HG02943 (cell line): ENCODE results near the gene CCDC33.

ENCODE experiments used
- ATAC-seq: cut with Tn5 transposase; IDR thresholded peaks from one replicate; pipeline ENCODE4 v1.9.1; 2021; ENCODE audit warnings: mild to moderate bottlenecking, low read depth, moderate library complexity; ENCODE audit not compliant: unreplicated experiment

CCDC33 gene

DNA sequence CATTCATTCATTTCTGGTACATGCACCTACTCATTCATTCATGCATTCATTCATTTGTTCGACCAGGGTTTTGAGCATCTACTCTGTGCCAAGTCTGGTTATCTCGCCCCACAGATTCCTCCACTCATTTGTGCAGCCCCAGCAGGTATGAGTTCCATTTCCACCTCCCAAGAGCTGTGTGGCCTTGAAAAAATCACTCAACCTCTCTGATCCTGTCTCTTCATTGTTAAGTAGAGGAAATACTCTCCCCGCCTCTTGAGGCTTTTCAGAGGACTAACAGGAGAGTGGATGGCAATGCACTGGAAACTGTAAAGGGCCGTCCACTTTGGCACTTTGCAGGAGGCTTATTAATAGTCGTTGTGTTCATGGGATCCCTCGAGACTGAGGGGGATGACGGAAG is 69.6 kb downstream of the CCDC33 start:
- ATAC-seq, result no peak

DNA sequence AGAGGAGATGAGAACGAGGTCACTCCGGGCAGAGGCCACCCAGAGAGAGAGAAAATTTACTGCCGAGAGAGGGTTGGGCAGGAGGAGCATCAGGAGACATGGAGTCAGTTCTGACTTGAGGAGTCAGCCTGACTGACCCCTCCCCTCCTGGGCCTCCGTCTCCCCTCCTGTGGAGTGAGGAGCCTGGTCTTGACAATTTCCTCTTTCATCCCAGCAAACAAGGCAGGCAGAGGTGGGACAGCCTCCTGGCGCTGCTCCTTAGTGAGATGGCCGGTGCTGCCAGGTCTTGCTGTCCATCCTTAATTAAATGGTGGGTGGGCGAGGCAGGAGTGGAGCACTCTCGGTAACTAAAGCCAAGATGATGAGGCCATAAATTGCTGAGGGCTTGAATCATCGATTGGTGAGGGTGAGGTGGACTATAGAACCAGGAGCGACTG is 70.7 kb downstream of the CCDC33 start:
- ATAC-seq, result no peak

DNA sequence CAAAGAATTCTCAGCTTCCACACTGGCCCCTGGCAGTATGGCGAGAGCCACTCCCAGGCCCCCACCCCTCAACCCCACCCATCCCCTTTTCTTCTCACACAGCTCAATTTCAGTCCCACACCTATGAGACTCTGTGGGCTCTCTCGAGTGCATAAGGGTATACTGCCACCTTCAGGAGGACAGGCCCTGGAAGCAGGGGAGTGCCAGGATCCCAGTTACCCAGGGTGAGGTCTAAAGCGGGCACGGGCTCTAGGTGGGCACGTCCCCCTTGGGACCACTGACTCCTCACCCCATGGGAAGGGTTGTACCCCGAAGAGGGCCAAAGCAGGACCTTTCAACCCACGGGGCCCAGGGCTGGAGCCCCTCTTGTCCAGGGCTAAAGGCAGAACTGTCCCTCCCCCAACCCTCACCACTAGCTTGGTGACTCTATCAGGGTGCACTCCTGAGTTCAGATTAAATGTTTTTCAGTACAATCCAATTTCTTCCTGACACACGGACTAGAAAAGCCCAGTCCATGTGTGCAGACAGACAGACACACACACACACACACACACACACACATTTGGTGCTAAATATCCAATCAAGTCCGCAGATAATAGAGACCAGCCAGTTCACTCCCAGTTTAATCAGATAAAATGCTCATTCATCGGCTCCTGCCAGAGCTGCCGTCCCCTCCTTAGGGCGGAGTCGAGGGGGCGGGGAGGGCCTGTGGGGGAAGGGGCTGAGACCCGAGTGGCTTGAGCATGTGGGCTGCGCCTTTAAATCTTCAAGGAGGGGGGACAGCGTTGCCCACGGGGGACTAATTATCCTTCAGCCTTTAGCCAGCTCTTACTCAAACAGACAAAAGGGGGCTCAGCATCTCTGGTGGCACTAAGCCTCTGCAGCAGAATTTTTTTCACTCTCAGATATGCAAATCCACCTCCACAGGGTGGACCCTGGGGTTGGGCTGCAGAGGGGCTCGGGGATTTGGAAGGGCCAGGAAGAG is 72.0 kb downstream of the CCDC33 start:
- no peak for ATAC-seq

- ATAC-seq, result no peak
Observed at GRCh38 chr15:74311734-74312444, 75.8 kb downstream of the CCDC33 start.

DNA sequence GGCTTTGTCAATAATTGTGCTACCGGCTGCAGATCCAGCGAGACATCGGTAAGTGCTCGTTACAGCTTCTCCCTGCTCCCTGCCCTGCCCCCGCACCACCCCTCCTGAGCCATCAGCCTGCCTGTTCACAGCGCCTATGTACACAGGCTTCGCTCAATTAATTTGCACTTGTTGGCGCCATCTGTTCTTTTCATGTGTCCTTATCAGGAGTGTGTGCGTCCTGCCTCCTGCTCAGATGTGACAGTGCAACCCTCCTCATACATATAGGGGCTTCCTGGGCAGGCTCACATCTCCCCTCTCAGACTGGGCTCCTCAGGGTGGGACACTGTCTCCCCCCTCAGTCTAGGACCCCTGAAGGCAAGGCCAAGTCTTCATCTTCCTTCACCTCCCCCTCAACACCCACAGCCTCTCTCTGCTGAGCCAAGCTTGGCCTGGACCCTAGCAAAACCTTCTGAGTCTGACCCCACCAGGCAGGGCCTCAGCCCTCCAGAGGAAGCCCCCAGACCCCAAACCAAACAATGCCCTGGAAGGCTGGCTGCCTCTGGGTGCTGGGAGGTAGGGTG is 76.4 kb downstream of the CCDC33 start:
- ATAC-seq, result no peak

GRCh38 chr15:74313889-74314288 is 77.8 kb downstream of the CCDC33 start:
- no peak for ATAC-seq

- no peak for ATAC-seq
Observed at GRCh38 chr15:74314795-74315438, 78.8 kb downstream of the CCDC33 start.

DNA sequence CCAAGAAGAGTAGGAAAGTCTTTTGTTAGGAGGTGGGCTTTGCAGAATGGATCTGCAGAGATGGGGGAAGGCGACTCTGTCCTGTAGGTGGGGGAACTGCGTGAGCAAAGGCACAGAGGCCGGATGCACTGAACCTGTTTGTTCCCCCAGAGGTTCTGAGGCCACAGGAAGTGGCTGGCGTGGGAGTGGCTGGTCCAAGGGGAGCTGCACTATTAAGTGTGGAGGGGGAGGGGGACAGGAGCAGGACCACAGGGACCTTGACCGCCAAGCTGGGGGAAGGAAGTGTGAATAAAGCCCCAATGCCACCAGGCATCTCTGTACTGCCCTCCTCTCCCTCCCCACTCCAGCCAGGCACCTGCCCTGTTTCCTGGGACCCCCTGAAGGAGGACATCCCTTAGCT is 79.5 kb downstream of the CCDC33 start:
- no peak for ATAC-seq

GRCh38 chr15:74316141-74316540 is 80.0 kb downstream of the CCDC33 start:
- no peak for ATAC-seq

GRCh38 chr15:74317820-74318375 is 81.8 kb downstream of the CCDC33 start:
- ATAC-seq, result no peak

- no peak for ATAC-seq
Observed at GRCh38 chr15:74318376-74319137, 82.4 kb downstream of the CCDC33 start.

- ATAC-seq, result no peak
Observed at GRCh38 chr15:74319138-74319460, 83.0 kb downstream of the CCDC33 start.

DNA sequence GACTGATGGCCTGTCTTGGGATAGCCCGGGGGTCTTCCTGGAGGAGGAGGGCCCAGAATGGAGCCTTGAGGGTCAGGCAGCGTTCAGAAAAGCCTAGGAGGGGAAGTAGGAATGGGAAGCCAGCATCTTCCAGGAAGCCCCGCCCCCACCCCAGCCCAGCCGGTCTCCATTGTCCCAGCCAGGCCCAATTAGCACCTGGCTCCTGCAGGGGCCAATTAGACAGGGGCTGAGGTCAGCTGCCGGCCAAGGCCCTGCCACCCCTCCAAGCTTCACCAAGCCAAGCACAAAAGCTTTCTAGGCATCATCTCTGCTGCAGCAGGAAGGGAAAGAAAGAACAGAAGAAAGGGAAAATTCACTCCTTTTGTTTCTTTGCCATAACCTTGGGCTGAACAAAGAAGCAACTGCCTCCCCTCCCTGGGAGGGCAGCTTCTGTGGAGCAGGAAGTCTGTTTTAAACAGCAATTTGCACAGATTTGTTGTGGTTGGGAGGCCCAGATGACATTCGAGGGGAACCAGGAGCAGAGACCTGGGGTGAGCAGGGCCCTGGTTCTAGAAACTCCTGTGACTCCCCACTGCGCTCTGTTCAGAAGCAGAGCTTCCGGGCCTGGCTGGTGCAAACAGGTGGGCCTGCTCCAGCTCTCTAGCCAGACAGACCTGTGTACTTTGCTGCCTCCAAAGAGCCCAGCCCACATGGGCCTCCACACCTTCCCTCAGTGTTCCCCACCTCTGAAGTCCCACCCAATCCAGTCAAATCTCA is 83.6 kb downstream of the CCDC33 start:
- no peak for ATAC-seq

DNA sequence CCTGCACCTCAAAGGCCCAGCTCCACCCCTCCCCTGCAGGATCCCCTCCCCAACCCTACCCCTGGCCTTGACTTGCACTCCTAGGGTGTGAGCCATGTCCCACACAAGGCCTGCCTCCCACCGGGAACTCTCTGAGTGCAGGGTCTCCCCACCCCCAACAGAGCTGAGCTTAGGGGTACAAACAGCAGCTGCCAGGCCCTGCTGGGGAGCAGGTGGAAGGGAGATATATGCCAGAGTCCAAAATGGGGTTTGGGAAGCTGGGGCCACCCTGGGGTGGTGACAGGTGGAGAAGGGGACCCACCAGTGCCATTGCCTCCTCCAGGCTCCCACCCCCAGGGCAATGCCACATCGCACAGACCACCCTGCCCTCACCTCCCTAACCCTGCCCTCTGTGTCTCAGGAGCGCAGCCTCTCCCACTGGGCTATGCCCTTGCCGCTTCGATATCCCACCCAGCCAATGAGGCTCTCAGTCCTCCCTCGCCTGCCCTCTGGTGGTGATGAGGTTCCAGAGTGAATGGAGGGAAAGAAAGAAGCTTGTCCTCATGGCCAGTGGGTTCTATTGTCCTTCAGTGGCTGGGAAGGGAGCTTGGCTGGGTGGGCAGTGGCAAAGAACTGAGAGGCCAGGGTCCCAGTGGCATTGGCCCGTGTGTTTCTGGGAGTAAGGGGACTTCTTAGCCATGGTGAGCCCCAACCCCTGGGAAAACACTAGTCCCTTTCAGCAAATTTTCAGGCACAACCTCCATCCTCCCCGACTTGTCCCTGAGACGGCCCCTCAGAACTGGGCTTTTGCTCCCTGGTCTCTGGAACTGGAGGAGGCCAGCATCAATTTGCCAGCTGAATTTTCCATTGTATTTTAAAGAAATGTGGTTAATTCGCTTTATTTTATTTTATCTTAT is 84.5 kb downstream of the CCDC33 start:
- ATAC-seq, result no peak

- ATAC-seq, result no peak
Observed at GRCh38 chr15:74322558-74323180, 86.5 kb downstream of the CCDC33 start.

GRCh38 chr15:74324714-74325113 is 88.6 kb downstream of the CCDC33 start:
- ATAC-seq, result no peak

- no peak for ATAC-seq
Observed at GRCh38 chr15:74326746-74327145, 90.6 kb downstream of the CCDC33 start.

DNA sequence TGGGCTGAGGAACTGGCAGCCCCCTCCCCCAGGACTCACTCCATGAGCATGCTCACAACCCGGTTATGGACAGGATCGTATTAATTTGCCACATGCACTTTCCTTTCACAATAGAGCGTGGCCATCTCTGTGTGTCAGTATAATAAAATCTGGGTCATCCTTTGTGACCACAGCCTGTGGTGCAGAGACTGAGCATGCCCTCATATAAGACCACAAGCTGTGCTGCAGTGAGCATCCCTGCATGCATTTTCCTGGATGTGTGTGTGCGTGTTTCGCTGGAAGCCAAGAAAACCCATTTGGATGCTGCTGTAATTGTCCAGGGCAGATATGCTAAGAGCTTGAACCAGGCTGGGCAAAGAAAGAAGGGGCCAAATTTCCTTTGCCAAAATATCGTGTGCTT is 91.6 kb downstream of the CCDC33 start:
- no peak for ATAC-seq
